ENCODE data around the gene MYO1H.
A peak's percentile ranks its signal among the peaks of the same experiment; 100 is the strongest.

The MYO1H gene

DNA sequence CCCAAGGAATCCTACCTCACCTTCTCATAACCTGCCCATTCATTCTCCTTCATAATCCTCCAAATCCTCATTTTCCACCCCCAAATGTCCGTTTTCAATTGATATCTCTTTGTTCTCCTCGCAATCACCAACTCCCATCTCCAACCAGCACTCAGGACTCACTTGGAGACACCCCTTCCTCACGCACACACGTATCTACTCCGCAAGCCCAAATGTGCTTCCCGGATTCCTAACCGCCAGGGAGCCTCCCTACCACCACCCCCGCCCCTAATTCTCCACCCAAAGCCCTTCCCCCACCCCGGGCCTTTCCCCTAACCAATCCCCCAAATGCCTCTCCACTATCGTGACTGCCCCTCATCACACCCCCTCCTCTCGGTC, 129.1 kb downstream of the MYO1H start:
- DNase-seq = no peak

DNA sequence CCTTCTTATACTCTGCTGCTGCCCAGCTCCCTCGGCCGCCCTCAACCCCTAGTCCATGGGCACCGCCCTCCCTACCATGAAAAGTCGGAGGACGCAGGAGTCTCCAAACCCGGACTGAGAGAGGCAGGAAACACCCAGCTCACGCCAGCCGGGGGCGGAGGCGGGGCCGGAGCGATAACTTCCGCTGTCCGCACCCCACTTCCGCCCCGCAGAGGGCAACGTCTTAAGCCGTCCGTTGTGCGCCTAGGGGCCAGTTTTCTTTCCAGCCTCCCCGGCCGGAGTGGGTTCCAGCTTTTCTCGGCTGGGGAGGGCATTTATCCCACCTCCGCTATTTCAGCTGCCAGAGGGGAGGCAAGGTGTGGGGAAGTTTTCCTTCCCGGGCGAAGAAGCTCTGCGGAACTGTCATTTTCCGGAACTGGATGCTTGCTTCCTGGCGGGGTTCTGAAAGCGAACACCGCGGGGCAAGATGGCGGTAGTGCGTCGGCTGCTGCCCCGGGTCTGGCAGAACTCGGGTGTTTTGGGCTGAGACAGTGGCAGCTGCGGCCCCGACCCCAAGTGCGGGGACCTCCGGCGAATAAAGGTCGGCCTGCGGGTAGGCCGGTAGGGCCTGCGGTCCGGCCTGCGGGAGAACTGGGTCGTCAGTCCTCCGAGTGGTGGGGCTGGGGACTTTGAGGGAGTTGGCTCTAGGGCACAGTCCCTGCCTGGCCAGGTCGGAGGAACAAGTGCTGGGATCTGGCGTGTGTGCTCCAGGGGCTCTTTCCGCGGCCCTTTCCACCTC, 129.7 kb downstream of the MYO1H start, which contains the start of the genes KCTD10 and UBE3B:
TSS of gene KCTD10 (minus strand) at position 116 of the 778 bp plus-strand sequence. CDS start at position 78, 38 bp downstream.
TSS of gene UBE3B (plus strand) at position 450 of the 778 bp plus-strand sequence. CDS start 5,918 bp downstream, outside the sequence.
- DNase-seq = peak; percentile 93

DNA sequence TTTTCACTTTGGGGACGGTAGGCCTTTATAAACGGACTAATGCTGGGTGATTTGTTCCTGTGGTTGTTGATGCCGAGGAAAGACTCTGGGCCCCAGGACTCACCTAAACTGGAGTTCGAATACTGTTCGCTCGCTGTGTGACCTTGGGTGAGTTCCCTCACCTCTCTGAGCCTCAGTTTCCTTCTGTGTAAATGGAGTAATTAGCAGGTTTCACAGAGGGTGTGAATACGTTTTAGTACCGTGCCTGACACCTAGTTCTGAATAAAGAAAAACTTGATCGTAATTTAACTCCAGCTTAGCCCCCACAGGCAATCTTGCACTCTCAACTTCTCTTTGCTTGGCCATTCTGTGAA, 130.2 kb downstream of the MYO1H start:
- no peak for DNase-seq

DNA sequence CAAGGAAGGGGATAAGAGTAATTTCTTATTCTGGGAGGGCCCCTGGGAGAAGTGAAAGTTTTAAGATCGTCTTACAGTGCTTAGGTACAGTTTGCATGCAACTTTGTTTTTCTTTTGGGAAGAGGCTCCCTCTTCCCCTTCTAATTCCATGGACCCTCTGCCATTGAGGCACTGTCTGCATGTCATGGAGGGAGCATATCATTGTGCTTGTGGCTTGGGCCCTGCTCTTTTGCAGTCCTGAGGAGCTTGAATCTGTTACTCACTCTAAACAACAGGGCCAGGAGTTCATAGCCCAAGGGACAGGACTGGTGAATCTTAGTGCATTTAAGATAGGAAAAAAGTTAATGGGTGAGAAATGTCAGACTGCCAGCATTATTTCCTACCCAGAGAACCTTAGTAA, 132.1 kb downstream of the MYO1H start:
- DNase-seq = no peak

DNA sequence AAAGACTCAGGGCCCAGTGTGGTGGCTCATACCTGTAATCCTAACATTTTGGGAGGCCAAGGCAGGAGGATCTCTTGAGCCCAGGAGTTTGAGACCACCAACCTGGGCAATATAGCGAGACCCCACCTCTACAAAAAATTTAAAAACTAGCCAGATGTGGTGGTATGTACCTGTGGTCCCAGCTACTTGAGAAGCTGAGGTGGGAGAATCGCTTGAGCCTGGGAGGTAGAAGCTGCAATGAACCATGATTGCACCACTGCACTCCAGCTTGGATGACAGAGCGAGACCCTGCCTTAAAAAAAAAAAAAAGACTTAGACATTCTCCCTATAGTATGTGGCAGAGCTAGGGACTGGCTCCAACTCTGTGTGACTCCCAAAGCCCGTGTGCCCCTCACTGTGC, 132.7 kb downstream of the MYO1H start:
- DNase-seq = no peak

DNA sequence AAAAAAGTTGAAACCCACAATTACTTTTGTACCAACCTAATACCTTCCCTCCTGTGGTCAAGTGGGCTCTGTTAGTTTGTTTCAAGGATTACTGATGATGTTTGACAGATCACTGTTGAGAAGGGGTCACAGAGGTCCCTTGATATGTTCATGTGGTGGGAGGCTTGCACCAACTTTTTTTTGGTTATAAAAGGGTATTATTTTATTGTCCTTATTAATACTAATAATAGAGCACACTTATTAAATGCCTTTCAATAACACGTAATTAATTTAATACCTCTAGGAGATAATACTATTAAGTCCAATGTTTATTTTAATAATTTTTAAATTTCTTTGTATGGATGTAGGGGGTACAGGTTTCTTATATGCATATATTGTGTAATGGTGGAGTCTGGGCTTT, 134.2 kb downstream of the MYO1H start:
- no peak for DNase-seq

DNA sequence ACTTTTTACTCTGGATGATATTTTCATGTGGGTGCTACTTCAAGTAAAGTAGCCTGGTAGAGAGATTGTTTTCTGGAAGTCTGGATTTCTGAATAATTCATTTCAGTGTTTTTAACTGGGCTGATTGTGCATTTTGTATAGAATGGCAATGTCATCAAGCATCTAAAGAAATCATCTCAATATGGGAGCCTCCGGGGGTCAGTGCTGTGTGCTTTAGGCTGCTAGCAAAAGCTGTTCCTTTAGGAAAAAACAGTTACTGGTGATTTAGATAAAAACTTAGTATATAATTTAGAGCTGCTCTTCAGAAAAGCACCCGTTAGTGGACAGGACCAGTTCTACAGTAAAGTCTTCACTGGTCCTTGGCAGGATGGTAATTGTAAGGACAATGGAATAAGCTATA, 134.8 kb downstream of the MYO1H start:
- DNase-seq = no peak

DNA sequence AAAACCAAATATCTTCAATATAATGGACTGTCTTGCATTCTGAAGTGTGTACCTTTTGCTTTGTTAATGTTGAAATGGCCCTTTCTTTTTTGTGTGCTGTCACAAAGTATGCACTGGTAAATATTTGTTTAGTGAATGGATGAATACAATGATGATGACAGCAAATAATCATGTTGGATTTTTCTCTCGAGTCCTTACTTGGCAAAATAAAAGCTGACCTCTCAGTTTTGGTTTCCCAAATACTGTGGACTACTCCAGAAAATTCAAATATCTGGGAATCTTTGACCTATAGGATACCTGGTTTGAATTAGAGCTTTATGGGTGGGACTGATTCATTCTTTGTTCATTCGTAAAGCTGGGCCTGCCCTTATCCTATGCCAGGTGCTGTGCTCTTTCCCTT, 135.2 kb downstream of the MYO1H start:
- no peak for DNase-seq

DNA sequence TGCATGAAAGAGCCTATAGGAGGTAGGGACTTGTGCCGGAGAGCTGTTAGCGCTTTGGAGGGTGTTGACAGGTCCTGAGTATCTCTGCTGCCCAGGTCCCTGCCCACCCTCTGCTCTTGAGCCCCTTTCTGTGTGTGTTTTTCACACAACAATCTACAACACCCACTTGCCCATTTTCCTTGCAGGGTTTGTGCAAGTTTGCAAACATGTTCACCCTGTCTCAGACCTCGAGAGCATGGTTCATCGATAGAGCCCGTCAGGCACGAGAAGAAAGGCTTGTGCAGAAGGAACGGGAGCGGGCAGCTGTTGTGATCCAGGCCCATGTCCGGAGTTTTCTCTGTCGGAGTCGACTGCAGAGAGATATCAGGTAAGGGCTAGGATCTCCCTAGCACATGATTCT, 135.6 kb downstream of the MYO1H start:
- no peak for DNase-seq

DNA sequence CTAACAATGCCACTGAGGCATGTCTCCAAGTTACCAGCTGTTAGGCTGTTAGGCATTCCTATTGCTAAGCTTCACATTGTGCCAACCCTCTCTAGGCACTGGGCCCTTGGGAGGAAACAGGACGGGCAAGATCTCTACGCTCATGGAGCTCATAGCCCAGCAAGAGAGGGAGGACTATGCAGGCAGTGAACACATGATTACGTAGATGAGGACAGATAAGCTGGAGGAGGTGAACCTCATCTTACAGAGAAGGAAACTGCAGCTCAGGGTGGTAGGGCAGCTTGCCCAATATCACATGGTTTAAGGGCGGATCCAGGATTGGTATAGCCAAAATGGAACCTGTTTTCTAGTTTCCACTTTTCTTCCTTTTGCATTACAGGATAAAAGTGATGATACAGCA, 137.5 kb downstream of the MYO1H start:
- DNase-seq = no peak

DNA sequence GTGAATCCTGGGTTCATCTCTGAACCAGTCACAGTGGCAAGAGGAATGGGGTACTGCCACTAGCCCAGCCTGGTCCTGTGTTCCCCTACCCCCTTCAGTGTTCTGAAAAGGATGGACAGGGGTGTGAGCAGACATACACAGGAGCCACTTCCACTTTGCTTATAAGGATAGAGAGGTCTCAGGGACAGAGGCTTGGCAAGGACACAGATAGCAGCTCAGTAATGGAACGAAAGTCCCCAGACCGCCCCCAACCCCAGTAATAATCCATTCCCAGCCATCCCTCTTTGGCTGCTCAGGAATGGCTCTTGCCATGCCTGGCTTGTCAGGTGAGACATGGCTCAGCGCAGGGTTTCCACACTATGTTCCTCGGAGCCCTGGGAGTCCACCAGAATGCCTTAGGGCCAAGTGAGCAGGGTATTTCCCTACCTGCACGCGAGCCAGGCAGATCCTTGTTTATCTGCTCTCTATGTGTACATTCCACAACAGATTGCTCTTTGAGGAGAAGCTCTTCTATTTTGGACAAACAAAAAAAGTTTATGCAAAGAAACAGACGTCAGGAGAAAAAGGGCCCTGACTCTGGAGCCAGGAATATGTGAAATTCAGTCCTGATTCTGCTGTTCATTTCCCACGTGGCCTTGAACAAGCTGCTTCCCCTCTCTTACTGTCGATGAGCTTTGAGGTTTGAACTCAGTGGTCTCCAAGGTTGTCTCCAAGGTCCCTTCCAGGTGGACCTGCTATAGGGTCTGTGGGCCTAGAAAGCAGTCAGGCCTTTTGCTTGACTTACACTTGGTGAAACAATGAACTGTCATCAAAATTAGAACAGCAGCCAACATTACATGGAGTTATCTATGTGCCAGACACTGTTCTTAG, 139.7 kb downstream of the MYO1H start:
- DNase-seq = no peak

DNA sequence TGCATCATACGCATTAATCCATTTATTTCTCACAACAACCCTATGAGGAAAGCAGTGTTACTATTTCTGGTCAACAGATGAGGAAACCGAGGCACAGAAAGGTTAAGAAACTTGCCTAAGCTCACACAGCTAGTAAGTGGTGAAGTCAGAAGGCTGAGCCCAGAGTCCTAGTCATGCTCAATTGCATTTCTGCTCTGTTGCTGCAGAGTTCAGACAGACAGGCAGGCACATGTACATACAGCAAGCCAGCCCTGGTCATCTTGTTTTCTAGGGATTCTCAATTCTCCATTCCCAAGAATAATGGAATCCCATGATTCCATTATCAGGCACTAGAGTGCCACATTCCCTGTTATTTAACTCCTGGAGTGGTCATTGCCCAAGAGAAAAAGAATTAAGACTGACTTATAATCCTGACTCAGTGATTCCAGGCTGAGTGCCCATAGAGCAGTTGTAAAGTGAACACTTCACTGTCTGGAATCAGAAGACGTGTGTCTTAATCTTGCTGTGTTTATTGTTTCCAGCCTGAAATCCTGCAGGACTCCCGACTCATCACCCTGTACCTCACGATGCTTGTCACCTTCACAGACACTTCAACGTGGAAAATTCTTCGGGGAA, 140.5 kb downstream of the MYO1H start:
- DNase-seq = no peak

DNA sequence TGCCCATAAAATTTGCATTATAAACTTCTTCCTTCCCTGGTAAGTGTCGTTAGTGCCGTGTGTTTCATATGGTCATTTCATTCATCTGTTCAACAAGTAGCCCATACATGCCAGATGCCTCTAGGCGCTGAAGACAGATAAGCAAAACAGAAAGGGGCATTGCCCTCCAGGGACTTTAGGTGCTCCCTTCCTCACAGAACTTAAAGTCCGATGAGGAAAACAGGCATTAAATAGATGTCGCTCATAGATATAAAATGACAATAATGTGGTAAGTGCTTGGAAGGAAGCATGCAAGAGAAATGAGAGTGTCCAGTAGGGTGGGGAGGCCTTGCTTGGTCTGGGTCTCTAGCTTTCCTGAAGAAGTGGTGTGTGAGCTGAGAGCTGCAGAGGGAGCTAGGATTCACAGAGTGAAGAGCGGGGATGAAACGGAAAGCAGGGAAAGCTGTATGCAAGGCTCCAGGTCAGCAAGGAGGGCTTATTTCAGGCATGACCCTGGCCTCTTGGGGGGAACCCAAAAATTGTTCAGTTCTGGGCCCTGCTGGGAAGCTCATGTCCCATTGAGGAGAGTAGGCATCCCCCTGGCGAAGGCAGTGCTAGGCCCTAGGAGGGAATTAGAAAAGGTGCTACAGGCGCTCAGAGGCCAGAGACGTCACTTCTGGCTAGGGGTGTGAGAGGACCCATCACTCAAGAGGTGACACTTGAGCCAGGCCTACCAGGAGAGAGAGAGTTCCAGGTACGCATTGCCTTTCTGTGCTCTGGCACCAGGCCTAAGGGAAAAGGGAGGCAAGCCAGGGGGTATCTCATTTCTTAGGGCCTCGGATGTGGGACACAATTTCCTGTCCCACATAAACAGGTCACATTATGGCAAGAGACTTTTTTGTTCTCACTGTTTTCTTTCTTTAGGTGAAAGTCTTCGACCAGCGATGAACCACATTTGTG, 141.6 kb downstream of the MYO1H start:
- DNase-seq = no peak

DNA sequence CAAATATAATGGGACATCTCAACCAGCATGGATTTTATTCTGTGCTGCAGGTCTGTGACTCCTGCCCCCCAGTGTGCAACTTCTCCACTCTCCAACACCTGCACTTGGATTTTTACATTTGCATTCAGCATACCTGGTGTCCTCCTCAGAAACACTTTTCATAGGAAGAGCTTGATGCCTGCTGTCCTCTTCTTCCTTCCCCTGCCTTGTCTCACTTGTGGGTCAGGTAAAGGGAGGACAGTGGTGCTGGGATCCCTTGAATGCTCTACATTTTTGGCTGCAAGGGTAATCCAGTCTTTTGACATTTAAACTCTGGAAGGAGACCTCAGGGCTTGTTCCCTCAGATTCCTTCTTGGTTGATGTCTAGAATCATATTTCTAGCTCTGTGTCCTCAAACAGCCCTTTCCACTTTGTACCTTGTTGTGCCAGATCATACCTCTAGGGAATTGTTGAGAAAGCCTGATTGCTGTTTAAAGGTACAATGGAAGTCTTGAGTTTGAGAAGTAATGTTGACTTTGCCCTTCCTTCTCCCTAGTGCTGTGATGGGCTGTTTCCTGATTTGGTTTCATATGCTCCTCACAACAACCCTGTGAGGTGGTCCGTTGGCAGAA, 142.4 kb downstream of the MYO1H start:
- DNase-seq = no peak

DNA sequence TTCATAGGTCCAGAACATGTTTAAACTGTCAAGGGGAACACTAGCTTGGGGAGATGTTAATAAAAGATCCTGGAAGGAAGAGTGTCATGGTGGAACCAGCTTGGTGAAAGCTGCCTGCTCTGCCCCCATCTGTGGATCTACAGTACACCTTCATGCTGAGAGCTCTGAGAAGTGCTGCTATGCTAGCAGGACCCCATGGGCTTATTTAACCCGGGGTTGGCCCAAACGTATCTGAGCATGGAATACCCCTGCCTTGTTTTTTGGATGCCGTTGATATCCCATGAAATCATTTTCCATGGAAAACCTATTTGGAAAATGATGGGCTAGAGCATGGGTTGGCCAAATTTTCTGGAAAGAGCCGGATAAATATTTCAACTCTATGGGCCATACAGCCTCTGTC, 144.0 kb downstream of the MYO1H start:
- no peak for DNase-seq

DNA sequence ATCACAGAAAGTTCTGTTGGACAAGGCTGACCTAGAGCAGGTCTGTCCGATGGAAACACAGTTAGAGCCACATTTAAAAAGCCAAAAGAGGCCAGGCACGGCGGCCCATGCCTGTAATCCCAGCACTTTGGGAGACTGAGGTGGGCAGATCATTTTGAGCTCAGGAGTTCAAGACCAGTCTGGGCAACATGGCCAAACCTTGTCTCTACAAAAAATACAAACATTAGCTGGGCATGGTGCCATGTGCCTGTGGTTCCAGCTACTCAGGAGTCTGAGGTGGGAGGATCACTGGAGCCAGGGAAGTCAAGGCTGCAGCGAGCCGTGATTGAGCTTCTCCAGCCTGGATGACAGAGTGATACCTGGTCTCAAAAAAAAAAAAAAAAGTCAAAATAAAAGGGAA, 144.7 kb downstream of the MYO1H start:
- no peak for DNase-seq

DNA sequence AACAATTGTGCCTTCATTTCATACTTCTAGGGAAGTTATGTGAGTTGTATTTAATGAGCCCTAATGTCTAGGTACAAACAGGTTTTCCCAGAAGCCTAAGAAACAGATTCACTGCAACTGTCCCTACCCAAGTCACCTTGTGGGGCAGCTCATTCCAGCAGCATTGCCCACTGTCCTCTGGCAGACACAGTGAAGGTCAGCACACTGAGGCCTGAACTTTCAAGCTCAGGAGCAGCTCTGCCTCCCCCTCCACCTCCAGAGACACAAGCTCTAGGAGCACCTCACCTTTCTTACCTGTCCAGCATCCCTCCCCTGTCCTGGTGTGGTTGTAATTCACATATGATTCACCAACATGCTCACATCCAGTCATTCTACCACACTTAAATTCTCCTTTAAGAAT, 145.4 kb downstream of the MYO1H start:
- no peak for DNase-seq

DNA sequence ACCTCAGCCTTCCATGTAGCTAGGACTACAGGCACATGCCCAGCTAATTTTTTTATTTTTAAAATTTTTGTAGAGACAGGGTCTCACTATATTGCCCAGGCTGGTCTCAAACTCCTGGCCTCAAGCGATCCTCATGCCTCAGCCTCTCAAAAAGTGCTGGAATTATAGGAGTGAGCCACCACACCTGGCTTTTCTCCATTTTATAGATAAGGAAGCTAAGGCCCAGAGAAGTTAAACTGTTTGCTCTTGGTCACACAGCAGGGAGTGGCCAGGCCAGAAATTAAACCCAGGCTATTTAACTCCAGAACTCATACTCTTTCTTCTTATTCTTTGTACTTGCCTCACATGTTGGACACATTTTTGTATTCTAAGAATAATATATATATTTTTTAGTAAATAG, 146.2 kb downstream of the MYO1H start:
- DNase-seq = no peak

DNA sequence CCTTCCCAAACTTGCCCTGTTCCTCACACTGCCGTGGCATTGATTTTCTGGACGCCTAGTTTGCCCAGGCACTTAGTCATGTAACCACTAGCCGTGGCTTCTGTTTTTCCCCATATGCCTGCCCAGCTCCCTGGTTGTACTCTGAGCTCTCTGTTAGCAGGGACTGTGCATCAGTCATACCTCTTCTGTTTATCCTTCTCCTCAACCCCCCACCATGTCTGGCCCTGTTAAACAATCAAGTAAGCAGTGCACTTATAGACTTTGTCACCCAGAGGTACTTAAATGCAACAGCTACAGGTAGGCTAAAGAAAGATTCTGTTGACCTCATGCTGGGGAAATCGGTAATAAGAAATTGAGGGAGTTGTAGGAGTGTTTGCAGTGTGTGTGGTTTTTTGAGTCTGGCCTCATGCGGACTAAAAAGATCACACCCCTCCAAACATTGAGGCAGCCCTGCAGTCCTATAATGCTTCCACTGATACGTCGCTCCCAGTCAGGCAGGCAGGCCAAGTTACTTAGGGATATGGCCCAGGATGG, 146.7 kb downstream of the MYO1H start:
- DNase-seq = no peak

DNA sequence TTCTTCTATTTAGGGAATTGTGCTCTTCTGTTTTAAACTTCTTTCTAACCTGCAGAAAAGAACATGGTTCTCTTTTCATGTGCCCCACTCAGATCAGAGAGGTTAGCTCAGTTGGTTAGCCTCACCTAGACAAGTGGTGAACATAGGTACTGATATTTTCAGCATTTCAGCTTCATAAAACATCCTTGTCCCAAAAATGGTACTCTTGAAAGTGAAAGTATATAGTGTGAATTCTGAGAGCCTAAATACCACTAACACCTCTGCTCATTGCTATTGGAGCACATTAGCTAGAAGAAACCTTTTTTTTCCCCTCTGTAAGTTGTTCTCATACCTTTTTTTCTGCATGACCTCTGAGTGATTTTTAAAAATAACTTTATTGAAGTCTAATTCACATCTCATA, 147.3 kb downstream of the MYO1H start:
- no peak for DNase-seq

DNA sequence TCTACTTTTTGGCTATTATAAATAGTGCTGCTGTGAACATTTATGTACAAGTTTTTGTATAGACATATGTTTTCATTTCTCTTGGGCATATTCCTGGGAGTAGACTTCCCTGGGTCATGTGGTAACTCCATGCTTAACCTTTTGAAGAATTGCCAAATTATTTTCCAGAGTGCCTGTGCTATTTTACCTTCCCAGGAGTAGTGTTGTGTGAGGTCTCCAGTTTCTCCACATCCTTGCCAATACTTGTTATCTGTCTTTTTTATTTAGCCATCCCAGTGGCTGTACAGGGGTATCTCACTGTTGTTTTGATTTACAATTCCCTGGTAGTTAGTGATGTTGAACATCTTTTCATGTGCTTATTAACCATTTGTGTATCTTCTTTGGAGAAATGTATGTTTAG, 148.6 kb downstream of the MYO1H start:
- no peak for DNase-seq

DNA sequence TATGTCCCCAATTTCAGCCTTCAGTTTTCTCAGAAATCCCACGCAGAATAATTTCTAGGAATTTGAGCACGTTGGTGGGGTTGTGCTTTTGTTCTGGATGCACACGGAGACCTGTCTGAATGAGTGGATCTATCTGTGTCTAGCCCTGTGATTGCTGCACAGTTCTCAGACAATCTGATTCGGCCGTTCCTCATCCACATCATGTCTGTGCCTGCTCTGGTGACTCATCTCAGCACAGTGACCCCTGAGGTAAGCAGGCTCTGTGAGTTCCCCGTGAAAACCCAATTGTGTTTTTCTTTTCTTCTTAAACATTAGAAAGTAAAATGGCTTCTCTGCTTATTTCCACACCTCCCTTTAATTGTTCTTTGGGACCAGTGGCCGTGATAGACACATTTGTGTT, 150.0 kb downstream of the MYO1H start:
- no peak for DNase-seq

All from RPMI8226 (cell line).